Mammary epithelial cell (primary cell): Measurements from ENCODE around the gene BECN2.

ENCODE experiments used
- EZH2 ChIP-seq: IDR thresholded peaks from 2 replicates; pipeline ENCODE4 v1.6.1; 2012; ENCODE audit warnings: low read length, inconsistent platforms, borderline replicate concordance
- TF ChIP-seq, protein P1 (sequence below), 2 donors: IDR thresholded peaks in 1 of 2; conservative IDR thresholded peaks in 1 of 2; 2 replicates each; pipeline ENCODE4 v1.5.1; 2011 to 2012; ENCODE audit warnings: inconsistent platforms in 2 of 2, low read length in 2 of 2, mild to moderate bottlenecking in 2 of 2, control low read depth in 1 of 2, low read depth in 1 of 2; ENCODE audit not compliant: insufficient read depth in 1 of 2; ENCODE audit errors: extremely low read depth in 1 of 2

GRCh38 chr1:241997401-241997998 is 39.9 kb downstream of the BECN2 start:
- TF ChIP-seq, protein P1, sequence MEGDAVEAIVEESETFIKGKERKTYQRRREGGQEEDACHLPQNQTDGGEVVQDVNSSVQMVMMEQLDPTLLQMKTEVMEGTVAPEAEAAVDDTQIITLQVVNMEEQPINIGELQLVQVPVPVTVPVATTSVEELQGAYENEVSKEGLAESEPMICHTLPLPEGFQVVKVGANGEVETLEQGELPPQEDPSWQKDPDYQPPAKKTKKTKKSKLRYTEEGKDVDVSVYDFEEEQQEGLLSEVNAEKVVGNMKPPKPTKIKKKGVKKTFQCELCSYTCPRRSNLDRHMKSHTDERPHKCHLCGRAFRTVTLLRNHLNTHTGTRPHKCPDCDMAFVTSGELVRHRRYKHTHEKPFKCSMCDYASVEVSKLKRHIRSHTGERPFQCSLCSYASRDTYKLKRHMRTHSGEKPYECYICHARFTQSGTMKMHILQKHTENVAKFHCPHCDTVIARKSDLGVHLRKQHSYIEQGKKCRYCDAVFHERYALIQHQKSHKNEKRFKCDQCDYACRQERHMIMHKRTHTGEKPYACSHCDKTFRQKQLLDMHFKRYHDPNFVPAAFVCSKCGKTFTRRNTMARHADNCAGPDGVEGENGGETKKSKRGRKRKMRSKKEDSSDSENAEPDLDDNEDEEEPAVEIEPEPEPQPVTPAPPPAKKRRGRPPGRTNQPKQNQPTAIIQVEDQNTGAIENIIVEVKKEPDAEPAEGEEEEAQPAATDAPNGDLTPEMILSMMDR (conservative IDR thresholded peaks at IDR 0.05 in 1 of 2, IDR thresholded peaks at IDR 0.05 in 1 of 2; ENCODE audit: extremely low read depth in 1 of 2, insufficient read depth in 1 of 2, low read depth in 1 of 2, low read length in 2 of 2): no peak
- no peak for TF ChIP-seq EZH2
